GOT3 (cell line): ENCODE measurements around the gene OR3A3.

Experiments
- DNase-seq: peaks from one replicate; lab custom pipeline; 2025; ENCODE audit warnings: mixed read lengths; lab: John Stamatoyannopoulos, UW

OR3A3 gene

DNA sequence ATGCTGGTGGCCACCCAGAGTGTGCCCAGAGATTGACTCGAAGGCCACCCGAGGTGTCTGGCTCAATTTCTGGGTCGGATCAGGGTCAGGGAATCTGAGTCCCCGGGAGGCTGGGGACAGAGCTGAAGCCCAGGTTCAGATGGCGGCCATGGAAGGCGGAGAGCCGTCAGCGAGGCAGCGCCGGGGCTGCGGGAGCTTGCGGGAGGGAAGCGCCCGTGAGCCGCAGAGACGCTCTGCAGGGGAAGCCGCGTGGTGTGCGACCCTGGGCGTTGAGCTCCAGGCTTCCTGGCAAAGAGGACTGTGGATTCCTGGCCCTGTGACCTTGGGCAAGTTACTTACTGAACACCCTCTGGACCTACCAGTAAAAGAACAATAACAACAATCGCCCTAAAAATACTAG, 61.0 kb downstream of the OR3A3 start:
- no peak for DNase-seq
